HG03342 (cell line): ENCODE results near the gene GSS.

Experiments
- ATAC-seq: cut with Tn5 transposase; IDR thresholded peaks from one replicate; pipeline ENCODE4 v1.9.1; 2021; ENCODE audit warnings: mild to moderate bottlenecking, moderate library complexity; ENCODE audit not compliant: unreplicated experiment

Gene GSS

GRCh38 chr20:34978092-34978744 is 22.6 kb upstream of the GSS start:
- ATAC-seq, result no peak

DNA sequence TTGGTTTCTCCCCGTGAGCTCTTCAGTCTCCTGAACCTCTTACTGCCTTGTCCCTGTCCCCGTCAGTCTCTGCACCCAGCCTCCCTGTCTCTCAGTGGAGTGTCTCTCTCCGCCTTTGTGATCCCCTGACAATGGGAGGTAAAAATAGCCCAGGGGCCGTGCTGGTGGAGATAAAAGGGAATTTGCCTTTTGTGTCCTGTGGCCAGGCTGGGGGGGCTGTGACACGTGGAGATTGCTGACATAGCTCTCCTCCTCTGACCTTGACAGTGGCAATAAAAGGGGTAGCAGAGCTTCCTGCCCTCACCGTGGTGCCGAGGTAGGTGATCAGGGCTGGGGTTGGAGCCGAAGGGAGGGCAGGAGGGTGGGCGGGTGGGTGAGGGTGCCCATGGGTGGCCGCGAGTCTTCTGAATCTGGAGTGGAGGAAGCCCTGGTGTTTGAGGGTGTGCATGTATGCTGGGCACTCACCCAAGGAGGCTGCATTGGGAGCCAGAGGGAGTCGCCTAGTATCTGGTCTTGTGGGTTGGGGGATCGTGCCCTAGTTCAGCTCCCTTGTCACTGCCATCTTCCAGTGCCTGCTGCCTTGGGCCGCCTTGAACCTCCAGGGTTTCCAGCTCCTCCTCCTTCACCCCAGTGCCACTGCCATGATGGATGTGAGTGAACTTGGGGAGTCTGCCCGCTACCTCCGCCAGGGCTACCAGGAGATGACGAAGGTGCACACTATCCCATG is 21.9 kb upstream of the GSS start:
- ATAC-seq, result no peak

GRCh38 chr20:34976286-34976685 is 20.7 kb upstream of the GSS start:
- ATAC-seq, result no peak

DNA sequence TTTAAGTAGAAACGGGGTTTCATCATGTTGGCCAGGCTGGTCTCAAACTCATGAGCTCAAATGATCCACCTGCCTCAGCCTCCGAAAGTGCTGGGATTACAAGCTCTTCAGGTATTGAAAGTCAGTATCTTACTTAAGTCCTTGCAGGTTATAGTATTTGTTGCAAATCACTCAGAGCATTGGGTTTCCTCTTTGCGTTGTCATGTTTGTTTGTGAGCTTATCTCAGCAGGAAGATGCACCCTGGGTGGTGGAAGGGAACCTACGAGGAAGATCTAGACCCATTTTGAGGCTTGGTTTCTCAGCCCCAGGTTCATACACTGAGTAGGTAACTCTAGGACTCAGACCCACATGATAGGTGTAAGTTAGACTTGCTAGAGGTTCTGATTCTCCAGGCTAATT is 18.6 kb upstream of the GSS start:
- no peak for ATAC-seq

DNA sequence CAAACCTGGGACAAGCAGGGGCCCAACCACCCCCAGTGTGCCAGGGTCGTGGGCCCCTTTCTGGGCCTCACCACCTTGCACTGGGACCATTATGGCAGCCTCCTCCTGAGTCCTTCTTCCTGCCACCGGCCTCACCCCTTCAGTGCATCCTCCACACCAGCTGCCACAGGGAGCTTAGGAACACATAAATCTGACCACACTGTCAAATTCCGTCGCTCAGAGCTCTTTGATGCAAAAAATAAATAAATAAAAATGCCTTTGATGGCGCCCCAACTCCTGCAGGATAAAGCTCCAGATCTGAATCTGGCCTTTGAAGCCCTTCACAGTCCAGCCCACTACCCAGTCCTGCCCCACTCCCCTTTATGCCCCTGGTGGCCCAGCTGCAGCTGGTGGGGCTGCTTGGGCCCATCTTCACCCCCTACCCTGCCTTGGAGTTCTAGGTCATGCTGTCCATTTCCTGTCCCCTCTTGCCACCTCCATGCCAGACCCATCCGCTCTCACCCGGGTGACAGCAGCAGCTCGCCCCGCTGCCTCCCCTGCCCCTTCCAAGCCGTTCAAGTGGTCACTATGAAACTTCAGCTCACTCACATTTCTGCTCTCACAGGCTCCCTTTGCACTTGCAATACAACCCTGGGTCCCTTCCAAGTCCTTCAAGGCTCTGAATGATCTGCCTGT is 16.1 kb upstream of the GSS start:
- ATAC-seq, result no peak

GRCh38 chr20:34970846-34971560 is 15.4 kb upstream of the GSS start:
- no peak for ATAC-seq

GRCh38 chr20:34970193-34970840 is 14.7 kb upstream of the GSS start:
- no peak for ATAC-seq

GRCh38 chr20:34968042-34968775 is 12.6 kb upstream of the GSS start:
- no peak for ATAC-seq

- ATAC-seq, result no peak
Measured at GRCh38 chr20:34967421-34967820, 11.8 kb upstream of the GSS start.

DNA sequence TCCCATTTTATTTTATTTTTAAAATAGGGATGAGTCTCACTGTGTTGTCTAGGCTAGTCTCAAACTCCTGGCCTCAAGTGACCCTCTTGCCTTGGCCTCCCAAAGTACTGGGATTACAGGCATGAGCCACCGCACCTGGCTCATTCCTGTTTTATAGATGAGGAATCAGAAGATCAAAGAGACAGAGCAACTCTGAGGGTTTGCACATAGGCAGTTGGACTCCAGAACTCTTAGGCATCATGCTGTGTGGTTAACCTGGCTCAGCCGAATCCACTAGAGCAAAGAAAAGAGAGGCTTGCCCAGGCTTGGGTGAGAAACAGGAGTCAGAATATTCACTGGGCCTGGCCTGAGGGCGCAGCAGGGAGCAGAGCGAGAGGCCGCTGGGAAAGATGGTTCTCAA is 9.4 kb upstream of the GSS start:
- no peak for ATAC-seq

- ATAC-seq, result no peak
Measured at GRCh38 chr20:34964486-34964885, 8.9 kb upstream of the GSS start.

DNA sequence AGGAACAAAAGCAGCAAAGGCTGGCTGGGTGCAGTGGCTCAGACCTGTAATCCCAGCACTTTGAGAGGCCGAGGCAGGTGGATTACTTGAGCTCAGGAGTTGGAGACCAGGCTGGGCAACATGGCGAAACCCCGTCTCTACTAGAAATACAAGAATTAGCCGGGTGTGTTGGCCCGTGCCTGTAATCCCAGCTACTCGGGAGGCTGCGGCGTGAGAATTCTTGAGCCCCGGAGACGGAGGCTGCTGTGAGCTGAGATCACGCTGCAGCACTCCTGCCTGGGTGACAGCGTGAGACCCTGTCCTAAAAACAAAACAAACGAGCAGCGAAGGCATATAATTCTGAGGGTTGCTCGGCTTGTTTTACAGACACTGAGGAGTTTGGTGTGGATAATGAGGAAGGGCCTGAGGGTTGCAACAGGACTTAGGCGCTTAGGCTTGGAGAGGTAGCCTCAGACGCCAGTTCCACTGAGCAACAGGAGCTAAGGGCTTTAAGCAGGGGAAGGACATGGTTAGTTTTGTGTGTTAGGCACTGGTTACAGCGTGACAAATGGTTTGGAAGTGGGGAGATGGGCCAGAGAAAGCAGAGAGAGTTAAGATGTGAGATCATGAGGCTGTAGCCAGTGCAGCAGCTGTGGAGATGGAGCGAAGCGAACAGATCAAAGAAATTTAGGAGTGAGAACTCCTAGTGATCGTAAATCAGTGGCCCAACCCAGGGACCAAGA is 1.3 kb upstream of the GSS start:
- ATAC-seq, result no peak

DNA sequence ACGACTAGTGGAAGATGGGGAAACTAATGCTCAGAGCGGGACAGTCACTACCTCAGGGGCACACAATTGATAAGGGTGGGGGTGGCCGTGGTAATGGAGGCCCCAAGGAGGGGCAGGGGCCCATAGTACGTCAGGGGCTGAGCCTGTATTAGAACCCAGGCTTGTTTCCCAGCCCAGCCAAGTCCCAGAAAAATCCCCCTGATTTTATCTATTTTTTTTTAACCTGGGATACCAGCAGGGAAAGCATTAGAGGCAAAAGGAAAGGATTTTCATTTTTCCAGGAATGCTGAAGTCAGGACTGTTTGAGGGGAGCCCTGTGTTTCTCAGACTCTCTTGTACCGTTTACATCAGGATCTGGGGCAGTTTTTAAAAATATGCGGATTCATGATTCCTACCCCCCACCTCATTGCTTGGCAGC is 444 bp upstream of the GSS start:
- no peak for ATAC-seq

- no peak for ATAC-seq
Measured at GRCh38 chr20:34954904-34955230, 739 bp downstream of the GSS start.

DNA sequence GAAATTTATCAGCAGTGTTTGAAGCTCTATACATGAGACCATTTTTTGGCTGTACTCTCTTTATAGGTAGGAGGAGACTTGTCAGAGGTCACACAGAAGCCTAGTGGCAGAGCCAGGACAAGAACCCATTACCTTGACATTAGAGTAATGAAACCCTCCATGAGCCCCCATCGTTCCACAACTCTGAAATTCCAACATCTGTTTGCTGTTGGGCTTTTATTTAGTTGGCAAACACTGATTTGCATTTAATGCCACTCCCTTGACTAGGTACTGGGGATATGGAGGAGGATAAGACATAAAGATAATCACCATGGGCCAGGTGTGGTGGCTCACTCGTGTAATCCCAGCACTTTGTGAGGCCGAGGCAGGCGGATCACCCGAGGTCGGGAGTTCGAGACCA is 1.6 kb downstream of the GSS start:
- no peak for ATAC-seq

- ATAC-seq, result no peak
Measured at GRCh38 chr20:34952671-34953070, 2.9 kb downstream of the GSS start.

- ATAC-seq, result no peak
Measured at GRCh38 chr20:34951652-34952051, 4.0 kb downstream of the GSS start.

DNA sequence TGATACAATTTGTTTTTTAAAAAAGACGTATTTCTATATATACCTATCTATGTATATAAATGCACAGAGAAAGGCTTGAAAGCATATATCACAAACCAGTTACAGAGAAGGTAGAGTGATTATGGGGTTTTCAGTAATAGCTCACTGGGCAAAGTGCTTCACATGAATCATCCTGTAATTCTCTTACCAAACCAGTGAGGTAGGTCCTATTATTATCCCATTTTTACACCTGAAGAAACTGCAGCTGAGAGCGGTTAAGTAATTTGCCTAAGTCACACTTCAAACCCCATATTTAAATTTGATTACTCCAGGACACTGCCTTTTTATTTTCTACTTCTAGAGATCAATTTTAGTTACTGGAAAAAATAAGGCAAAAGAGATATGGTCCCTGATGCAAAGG is 4.4 kb downstream of the GSS start:
- no peak for ATAC-seq

- ATAC-seq, result no peak
Measured at GRCh38 chr20:34949120-34949519, 6.5 kb downstream of the GSS start.

GRCh38 chr20:34948030-34948429 is 7.6 kb downstream of the GSS start:
- no peak for ATAC-seq
